ENCODE results near the gene OR8B4. TPM values are rescaled to one million over a fixed set of nuclear protein-coding genes. Genes with fewer than 3 reads are reported as not detected.
A peak's percentile ranks its signal among the peaks of the same experiment; 100 is the strongest.
"Not testable (repeated sequence)": the region's sequence is repeated elsewhere in the genome, so short reads cannot be mapped to it uniquely, and the experiment has no call there.

OR8B4 gene, protein sequence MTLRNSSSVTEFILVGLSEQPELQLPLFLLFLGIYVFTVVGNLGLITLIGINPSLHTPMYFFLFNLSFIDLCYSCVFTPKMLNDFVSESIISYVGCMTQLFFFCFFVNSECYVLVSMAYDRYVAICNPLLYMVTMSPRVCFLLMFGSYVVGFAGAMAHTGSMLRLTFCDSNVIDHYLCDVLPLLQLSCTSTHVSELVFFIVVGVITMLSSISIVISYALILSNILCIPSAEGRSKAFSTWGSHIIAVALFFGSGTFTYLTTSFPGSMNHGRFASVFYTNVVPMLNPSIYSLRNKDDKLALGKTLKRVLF
- not detected in 2 replicates for total RNA-seq (2014; rRNA removed; shearing (Covaris generic))

DNA sequence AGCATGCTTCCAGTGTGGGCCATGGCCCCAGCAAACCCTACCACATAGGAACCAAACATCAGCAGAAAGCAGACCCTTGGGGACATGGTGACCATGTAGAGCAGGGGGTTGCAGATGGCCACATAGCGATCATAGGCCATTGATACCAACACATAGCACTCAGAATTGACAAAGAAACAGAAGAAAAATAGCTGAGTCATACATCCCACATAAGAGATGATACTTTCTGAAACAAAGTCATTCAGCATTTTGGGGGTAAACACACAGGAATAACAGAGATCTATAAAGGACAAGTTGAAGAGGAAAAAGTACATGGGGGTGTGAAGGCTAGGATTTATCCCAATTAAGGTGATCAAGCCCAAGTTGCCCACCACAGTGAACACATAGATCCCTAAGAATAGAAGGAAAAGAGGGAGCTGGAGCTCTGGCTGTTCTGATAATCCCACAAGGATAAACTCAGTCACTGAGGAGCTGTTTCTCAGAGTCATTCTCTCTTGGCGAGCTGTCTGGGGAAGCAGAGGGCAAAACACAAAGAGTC lies at the start of gene OR8B4:
TSS of gene OR8B4 (minus strand) at position 488 of the 538 bp plus-strand sequence. CDS start at position 488, 0 bp downstream.
- DNase-seq (ENCODE audit: low spot score) = no peak

DNA sequence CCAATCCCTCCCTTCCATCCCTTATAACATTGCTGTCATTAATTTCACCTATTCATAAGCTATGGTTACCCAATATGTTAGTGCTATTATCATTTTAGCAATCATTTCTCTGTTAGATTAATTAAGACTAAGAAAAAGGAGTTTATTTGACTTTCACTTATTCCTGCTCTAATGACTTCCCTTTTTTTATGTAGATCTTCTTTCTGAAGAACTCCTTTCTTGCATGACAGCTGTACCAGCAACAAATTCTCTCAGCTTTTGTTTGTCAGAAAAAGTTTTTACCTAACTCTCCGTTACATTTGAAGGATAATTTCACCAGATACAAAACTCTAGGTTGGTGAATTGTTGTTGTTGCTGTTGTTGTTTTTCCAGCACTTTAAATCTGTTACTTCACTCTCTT lies 49.4 kb upstream of the OR8B4 start:
- no peak for DNase-seq (ENCODE audit: low spot score)

DNA sequence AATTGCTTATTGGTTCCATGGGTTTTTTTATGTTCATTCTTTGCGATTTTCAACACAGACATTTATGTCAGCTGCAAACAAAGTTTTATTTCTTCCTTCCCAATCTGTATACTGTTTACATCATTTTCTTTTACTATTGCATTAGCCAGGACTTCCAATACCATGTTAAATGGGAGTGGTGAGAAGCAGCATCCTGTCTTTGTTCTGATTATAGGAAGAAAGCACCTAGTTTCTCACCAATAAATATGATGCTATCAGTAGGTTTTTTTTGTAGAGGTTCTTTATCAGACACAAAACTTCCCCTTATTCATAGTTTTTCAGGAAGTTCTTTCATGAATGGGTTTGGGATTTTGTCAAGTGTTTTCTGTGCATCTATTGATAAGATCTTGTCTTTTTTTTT lies 48.8 kb upstream of the OR8B4 start:
- no peak for DNase-seq (ENCODE audit: low spot score)

DNA sequence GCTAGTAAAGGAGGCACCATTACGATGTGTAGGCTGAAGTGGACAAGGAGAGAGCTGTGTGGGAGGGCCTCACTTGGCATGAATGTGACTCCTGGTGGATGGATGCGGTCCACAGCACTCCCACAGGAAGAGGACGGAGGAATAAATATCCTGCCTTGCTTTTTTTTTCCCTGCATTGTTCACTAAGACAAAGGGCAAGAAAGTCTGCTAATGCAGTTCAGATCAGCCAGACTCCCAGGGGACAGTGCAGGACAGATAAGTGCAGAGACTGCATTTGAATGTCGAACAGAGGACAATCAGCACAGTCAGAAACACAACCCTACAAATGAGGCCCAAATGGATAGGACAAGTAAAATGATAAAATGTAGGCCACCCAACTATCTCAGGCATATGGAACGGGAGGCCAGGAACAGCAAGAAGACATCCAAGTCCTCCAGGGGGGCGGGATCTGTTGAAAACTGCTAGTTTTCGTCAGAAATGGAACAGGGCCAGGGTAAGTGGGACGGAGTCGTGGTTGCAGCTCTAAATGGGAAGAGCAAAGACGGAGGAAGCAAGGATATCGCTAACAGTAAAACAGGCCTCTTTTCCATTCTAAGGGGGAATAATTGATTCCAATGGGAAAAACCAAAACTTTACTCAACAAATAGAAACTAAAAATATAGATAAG lies 46.0 kb upstream of the OR8B4 start:
- no peak for DNase-seq (ENCODE audit: low spot score)

DNA sequence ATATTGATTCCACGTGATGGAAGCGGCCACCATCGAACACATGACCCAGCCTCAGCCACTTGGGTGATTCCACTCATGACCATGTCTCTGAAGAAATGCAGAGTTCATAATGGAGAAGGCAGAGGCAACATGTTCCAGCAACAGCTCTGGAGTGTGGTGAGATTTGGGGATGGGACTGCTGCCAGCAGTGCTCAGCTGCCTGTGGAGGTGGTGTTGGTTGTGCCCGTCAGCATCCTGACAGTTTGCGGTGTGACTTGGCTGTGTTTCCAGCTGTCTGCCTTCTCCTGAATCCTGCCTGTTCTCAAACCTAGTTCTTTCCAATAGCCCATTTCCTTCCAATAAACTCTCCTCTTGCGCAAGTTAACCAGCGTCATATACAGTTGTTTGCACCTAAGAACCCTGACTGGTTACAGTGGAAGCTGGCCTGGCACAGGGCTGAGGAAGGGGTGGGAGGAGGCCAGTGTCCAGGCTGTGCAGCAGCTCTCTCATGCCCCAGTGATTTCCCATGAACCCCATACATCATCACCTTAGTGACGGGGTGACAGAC lies 42.8 kb upstream of the OR8B4 start:
- DNase-seq (ENCODE audit: low spot score) = no peak

DNA sequence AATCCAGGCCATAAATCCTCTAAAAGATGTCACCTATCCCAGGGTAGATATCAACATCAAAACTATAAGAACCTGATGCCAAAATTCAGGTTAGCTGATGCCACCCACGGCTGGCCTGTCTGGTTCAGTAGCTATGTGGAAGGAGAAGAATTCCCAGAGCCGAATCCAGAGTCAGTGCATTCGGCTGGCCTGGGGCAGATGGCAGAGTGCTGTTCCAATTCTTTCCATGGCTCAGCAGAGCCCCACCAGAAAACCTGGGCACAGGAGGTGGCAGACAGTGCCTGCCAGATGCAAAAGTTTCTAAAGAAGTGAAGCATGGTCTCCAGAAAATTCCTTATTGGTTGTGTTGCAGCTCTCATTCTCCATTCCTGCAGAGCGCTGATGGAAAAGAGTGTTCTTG lies 40.7 kb upstream of the OR8B4 start:
- no peak for DNase-seq (ENCODE audit: low spot score)

DNA sequence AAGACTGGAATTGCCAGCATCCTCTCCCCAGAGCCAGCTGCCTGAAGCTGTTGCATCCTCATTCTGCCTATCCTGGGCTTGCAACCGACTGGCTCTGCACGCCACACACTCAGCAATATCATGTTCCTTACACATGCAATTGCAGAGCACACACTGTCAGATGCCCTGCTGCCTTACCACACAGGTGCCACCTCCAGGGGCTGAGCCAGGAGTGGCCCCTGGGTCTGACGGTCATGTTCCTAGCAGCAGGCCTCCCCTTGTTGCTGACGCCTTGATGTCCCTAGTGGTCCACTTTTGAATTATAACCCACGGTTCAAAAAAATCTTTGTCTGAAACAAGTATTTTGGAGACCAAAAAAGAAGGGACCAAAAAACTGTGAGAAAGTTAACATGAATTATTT lies 39.3 kb upstream of the OR8B4 start:
- DNase-seq (ENCODE audit: low spot score) = no peak

DNA sequence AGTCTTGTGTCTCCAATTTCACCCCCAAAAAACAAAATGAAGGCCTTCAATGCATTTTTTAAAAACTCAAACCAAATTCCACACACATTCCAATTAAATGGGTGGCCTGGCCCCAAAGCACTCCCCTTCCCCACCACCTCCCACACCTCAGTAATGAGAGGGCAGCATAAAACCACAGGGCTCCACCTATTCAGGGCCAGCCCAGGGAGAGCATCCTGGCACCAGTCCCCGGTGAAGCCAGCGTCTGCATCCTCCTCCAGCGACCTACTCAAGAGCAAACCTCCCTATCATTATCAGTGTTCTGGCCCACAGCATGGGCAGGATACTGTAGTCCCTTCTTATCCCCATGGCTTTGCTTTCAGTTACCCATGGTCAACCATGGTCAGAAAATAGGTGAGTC lies 38.7 kb upstream of the OR8B4 start:
- no peak for DNase-seq (ENCODE audit: low spot score)

DNA sequence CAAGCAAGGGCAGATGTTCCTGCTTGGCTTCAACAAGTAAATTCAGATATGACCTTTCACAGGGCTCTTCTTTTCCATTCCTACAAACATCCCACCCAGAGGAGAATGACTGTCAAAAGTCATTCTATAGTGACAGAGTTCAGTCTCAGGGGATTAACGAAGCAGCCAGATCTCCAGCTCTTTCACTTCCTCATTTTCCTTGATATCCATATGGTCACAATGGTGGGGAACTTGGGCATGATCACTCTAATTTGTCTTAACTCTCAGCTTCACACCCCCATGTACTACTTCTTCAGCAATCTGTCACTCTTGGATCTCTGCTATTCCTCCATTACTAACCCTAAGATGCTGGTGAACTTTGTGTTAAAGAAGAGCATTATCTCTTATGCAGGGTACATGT lies 35.8 kb upstream of the OR8B4 start:
- no peak for DNase-seq (ENCODE audit: low spot score)

DNA sequence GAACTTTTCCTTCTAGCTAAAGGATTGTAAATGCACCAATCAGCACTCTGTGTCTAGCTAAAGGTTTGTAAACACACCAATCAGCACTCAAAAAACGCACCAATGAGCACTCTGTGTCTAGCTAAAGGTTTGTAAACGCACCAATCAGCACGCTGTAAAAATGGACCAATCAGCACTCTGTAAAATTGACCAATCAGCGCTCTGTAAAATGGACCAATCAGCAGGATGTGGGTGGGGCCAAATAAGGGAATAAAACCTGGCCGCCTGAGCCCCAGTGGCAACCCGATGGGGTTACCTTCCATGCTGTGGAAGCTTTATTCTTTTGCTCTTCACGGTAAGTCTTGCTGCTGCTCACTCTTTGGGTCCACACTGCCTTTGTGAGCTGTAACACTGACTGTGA lies 34.7 kb upstream of the OR8B4 start:
- DNase-seq (ENCODE audit: low spot score) = not testable (repeated sequence)

DNA sequence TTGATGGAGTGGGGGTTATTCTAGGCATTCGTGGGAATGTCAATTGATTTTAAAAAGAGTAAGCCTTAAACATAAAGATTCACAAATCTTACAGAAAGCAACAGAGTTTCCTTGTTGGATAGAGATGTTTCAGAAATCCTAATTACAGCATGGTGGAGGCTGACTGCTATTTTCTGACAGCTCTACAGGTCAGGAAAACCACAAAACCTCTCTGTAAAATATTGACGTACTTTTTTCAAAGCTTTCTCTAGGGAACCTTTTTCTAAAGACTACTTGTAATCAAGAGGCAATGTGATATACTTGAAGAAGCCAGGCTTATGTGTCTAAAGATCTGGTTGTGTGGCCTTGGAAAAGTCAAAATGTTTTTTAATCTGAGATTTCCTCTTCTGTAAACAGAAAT lies 29.9 kb upstream of the OR8B4 start:
- DNase-seq (ENCODE audit: low spot score) = no peak

DNA sequence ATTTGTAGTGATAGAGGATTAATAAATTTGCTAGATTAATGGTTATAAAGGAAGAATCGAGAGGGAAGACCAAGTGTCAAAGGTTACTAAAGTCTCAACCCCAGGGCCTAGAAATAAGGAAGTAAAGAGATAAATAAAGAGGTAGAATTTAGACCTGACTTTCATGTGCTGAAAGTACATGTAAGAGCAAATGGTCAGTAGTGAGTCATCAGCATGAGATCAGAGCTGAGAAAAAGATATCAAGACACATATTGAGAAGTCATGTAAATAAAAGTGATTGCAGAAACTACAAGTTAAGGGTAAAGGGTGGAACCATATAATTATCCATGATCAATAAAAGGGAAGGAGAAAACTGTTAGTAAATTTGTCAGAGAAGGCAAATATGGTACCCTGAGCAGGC lies 22.2 kb upstream of the OR8B4 start:
- no peak for DNase-seq (ENCODE audit: low spot score)

DNA sequence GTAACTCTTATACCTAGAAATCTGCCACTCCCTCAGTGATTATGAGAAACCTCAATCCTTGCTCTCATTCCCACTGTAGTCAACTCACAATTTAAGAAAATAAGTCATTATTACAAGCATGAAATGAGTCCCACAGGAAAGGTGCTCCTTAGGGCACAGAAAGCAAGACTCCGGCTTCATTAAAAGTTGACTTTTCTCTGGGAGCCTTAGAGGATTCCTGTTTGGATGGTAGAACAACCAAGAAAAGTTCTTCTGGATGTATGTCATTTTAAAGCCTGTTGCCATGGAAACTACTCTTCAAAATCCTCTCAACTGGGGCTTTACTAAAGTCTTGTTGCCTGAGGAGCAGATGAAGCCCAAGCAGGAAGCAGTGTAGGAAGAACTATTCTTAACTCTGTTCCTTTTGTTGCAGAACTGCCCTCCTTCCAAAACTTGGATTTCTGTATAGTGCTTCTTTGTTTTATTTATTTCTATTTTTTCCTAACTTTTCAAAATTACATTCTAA lies 21.0 kb upstream of the OR8B4 start, which contains the start of gene OR8B8:
TSS of gene OR8B8 (minus strand) at position 51 of the 505 bp plus-strand sequence. CDS start 4,611 bp downstream, outside the sequence.
- no peak for DNase-seq (ENCODE audit: low spot score)

DNA sequence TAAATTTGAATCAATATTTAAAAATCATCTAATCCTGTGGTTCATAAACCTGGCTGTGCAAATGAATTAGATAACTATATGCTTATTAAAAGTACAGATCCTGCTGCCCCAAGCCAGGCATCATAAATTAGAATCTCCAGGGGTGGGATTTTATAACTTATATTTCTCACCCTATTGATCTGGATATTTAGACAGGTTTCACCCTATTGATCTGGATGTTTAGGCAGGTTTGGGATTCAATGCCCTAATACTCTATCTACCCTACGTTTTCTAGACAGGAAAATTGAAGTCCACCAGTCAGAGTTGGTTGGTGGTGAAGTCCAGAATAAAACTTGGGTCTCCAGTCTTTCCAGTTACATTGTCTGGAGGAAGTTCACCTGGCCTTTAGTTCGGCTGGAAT lies 18.2 kb upstream of the OR8B4 start:
- DNase-seq (ENCODE audit: low spot score) = no peak

DNA sequence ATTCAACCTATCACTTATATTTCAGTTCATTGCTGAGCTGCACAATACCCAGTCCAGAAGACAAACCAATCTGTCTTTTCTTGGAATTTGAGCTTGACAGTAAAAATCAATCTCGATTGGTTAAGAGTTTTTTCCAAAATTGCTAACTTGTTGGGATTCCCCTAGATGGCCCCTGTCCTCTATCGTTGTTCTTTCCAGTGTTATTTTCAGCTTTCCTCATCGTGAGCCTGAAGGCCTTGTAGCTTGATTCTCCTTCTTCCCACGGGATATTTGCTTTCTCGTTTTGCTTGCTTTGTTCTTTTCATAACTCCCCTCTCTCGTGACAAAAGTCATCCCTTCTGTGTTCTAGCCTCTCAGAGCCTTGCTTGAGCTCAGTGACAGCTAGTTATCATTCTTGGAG lies 17.8 kb upstream of the OR8B4 start:
- no peak for DNase-seq (ENCODE audit: low spot score)

DNA sequence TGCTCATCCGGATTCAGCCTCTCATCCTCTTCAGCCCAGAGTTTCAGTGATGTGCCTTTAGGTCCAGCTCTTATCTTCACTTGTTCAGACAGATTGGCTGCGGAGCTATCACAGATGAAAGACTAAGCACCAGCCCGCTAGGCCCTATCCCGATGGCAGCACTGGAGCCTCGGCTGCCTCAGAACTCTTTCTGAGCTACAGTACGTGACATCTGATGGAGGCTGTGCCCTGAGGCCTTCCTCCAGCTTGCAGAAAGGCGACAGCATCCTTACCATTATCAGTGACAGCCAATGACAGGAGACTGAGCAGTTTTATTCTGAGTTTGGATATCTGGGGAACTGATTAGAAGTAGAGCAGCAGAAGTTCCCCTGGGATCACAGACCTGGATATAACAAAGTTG lies 16.8 kb upstream of the OR8B4 start:
- no peak for DNase-seq (ENCODE audit: low spot score)

DNA sequence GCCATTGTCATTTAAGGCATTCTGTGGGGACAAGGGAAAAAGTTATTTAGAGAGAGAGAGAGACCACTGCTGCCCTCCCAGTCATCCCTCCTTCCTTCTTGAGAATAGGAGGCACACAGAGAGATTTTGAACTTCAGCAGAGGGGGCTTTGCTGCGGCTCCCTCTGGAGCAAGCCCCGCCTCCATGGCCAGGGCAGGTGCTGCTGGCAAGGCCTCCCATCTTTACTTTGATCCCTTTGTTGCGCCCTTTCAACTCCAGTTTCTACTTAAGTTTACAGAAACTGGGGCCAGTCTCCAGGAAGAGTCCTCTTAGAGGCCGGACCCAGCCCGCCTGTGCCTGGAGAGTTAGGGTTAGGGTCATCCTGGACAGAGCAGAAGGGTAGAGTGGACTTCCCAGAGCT lies 16.4 kb upstream of the OR8B4 start:
- no peak for DNase-seq (ENCODE audit: low spot score)

DNA sequence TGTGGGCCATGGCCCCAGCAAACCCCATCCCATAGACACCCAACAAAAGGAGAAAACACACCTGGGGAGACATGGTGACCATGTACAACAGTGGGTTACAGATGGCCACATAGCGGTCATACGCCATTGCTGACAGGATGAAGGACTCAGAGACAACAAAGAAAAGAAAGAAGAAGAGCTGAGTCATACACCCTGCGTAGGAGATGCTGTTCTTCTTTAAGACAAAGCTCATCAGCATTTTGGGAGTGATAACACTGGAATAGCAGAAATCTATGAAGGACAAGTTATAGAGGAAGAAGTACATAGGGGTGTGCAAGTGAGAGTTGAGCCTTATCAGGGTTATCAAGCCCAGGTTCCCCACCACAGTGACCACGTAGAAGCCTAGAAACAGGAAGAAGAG lies 15.9 kb upstream of the OR8B4 start:
- no peak for DNase-seq (ENCODE audit: low spot score)

DNA sequence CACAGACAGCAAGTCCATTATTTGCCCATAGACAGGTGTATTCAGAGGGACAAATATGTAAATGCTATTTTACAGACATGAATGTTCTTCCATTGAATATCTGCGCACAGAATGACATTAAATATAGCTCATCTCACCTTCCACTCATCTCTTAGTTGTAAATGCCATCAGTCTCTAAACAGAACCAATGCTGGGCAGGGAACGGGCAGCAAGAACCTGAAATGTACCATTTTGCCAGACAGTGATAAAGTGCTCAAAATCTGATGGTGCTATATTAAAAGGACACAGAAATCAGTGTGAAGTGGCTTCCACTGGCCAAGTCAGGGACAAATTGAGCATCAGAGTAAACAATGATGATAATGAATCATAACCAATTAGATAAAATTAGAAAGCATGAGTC lies 10.0 kb upstream of the OR8B4 start:
- DNase-seq (ENCODE audit: low spot score) = no peak

DNA sequence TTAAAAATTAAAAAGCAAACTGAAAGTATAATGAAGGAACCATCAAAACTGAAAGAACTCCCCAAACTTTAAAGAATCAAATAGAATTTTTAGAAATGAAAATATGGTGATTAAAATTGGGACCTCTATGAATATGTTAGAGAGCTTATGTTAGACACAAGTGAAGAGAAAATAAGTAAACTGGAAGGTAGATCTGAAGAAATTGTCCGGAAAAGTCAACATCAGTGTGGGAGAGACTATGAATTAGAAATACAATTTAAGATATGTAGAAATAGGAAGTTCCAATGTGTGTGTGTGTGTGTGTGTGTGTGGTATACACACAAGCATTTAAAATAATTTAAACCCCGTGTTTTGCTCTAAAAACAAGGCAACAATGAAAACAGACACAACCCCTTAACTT lies 4.9 kb upstream of the OR8B4 start:
- no peak for DNase-seq (ENCODE audit: low spot score)

DNA sequence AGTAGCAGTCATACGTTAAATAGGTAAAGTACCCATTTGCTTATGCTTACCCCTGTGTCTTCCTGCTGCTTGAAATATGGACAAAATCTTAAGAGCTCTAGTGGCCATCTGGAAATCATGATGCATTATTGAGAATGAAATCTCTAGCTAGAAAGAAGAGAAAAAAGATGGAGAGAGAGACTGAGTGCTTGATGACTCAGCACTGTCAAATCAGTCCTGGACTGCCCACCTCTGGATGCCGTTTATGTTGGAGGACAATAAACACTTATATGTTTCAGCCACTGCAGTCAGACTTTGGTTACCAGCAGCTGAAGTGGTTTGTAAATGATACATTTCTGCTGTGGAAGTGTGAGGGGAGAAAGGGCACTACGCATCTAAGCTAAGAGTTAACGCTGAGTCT lies 3.6 kb downstream of the OR8B4 start:
- DNase-seq (ENCODE audit: low spot score) = no peak

DNA sequence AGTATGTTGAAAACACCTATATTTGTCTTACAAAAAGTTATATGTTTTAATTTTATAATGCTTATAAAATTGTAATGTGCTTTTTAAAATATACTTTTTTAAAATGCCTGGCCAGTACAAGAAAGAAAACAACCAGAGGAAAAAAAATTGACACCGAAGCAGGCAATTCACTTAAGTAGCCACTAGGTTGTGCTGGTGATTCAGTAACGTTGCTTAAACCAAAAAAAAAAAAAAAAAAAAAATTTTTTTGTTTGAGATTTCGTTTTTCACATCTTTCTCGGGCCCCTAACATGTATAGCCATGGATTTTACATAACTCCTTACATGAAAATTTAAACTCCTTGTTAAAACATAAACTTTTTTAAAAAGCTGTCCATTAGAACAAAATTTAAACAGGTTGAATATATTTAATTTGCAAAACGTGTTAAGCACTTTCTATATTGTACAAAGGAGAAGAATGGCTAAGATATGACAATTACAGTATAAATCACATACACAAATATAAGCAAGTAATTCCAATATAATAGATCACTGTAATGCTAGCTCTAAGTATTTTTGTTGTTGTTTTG lies 9.2 kb downstream of the OR8B4 start:
- DNase-seq (ENCODE audit: low spot score) = peak; percentile 14

Data from A172 (cell line).